GM21381 (cell line): ENCODE measurements around the gene OR10AD1.
A peak's percentile ranks its signal among the peaks of the same experiment; 100 is the strongest.

ENCODE experiments used
- ATAC-seq: cut with Tn5 transposase; IDR thresholded peaks from one replicate; pipeline ENCODE4 v1.9.1; 2021; ENCODE audit warnings: mild to moderate bottlenecking, moderate library complexity; ENCODE audit not compliant: unreplicated experiment

The OR10AD1 gene

GRCh38 chr12:48192861-48193260 lies 10.2 kb downstream of the OR10AD1 start:
- no peak for ATAC-seq

GRCh38 chr12:48191096-48191495 lies 12.0 kb downstream of the OR10AD1 start:
- no peak for ATAC-seq

GRCh38 chr12:48189331-48190125 lies 13.6 kb downstream of the OR10AD1 start:
- no peak for ATAC-seq

GRCh38 chr12:48187916-48188695 lies 15.0 kb downstream of the OR10AD1 start:
- ATAC-seq = no peak

GRCh38 chr12:48185181-48185919 lies 17.7 kb downstream of the OR10AD1 start:
- ATAC-seq = no peak

- ATAC-seq = no peak
These were observed 18.6 kb downstream of the OR10AD1 start for GRCh38 chr12:48184549-48184922.

- ATAC-seq = no peak
These were observed 19.1 kb downstream of the OR10AD1 start for GRCh38 chr12:48183876-48184548.

- peak; percentile 69 for ATAC-seq
These were observed 19.8 kb downstream of the OR10AD1 start, which contains the start of gene CCDC184 for GRCh38 chr12:48183091-48183875. Gene CCDC184 (plus strand): TSS chr12:48183644. CDS start chr12:48184123, 479 bp downstream.

GRCh38 chr12:48182631-48183030 lies 20.5 kb downstream of the OR10AD1 start:
- ATAC-seq = peak; percentile 7

GRCh38 chr12:48180857-48181495 lies 22.1 kb downstream of the OR10AD1 start:
- ATAC-seq = no peak

GRCh38 chr12:48180424-48180823 lies 22.7 kb downstream of the OR10AD1 start:
- no peak for ATAC-seq

GRCh38 chr12:48179466-48179865 lies 23.6 kb downstream of the OR10AD1 start:
- no peak for ATAC-seq

GRCh38 chr12:48177982-48178381 lies 25.1 kb downstream of the OR10AD1 start:
- no peak for ATAC-seq

GRCh38 chr12:48176417-48176751 lies 26.7 kb downstream of the OR10AD1 start:
- no peak for ATAC-seq

- no peak for ATAC-seq
These were observed 27.3 kb downstream of the OR10AD1 start for GRCh38 chr12:48175613-48176416.

GRCh38 chr12:48169011-48169410 lies 34.1 kb downstream of the OR10AD1 start:
- no peak for ATAC-seq

- no peak for ATAC-seq
These were observed 37.8 kb downstream of the OR10AD1 start for GRCh38 chr12:48165089-48165981.

- ATAC-seq = no peak
These were observed 38.6 kb downstream of the OR10AD1 start for GRCh38 chr12:48164451-48164850.
